Measurements from ENCODE around the gene NOLC1.

The NOLC1 gene

GRCh38 chr10:102121739-102122372 is 30.3 kb upstream of the NOLC1 start:
- no peaks in the 10 kb centered on the region for H3K27me3 ChIP-seq (ENCODE audit: control insufficient read depth, insufficient read depth, low read length, poor library complexity, severe bottlenecking)
- H3K4me1 ChIP-seq (ENCODE audit: control insufficient read depth, insufficient read depth, low read length) = peaks cover 40% of the 10 kb centered on the region
- H3K9me3 ChIP-seq (ENCODE audit: control insufficient read depth, low read length) = no peaks in the 10 kb centered on the region
- no peaks in the 10 kb centered on the region for H3K36me3 ChIP-seq (ENCODE audit: control insufficient read depth, insufficient read depth, low read length)
- WGBS, 2 experiments = 26 to 30% methylated on average over 6 of the region's 6 CpGs
- peak overlapping the region; percentile 83 for H3K4me3 ChIP-seq (ENCODE audit: insufficient read depth, low read depth, low read length)
- peak overlapping the region; percentile 97 for H3K27ac ChIP-seq (ENCODE audit: insufficient read depth, low read depth, low read length, poor library complexity, severe bottlenecking)

- 89 to 91% methylated on average over 1 of the region's 1 CpG for WGBS, 2 experiments
- Histone ChIP-seq H3K4me3 (ENCODE audit: insufficient read depth, low read depth, low read length) (no peak overlapping the region), H3K27me3 (ENCODE audit: control insufficient read depth, insufficient read depth, low read length, poor library complexity, severe bottlenecking) (no peaks in the 10 kb centered on the region), H3K36me3 (ENCODE audit: control insufficient read depth, insufficient read depth, low read length) (no peaks in the 10 kb centered on the region), H3K9me3 (ENCODE audit: control insufficient read depth, low read length) (no peaks in the 10 kb centered on the region), H3K4me1 (ENCODE audit: control insufficient read depth, insufficient read depth, low read length) (peaks cover 34% of the 10 kb centered on the region), H3K27ac (ENCODE audit: insufficient read depth, low read depth, low read length, poor library complexity, severe bottlenecking) (no peak overlapping the region)
Observed at GRCh38 chr10:102122450-102122849, 29.7 kb upstream of the NOLC1 start.

GRCh38 chr10:102123223-102123622 is 29.0 kb upstream of the NOLC1 start:
- H3K27ac ChIP-seq (ENCODE audit: insufficient read depth, low read depth, low read length, poor library complexity, severe bottlenecking) = no peak overlapping the region
- peaks cover 27% of the 10 kb centered on the region for H3K4me1 ChIP-seq (ENCODE audit: control insufficient read depth, insufficient read depth, low read length)
- WGBS, 2 experiments = 94% methylated on average over 3 of the region's 3 CpGs

GRCh38 chr10:102131286-102132170 is 20.7 kb upstream of the NOLC1 start:
- H3K36me3 ChIP-seq (ENCODE audit: control insufficient read depth, insufficient read depth, low read length) = no peaks in the 10 kb centered on the region
- H3K4me3 ChIP-seq (ENCODE audit: insufficient read depth, low read depth, low read length) = no peak overlapping the region
- no peak overlapping the region for H3K27ac ChIP-seq (ENCODE audit: insufficient read depth, low read depth, low read length, poor library complexity, severe bottlenecking)
- H3K4me1 ChIP-seq (ENCODE audit: control insufficient read depth, insufficient read depth, low read length) = peaks cover 17% of the 10 kb centered on the region
- H3K27me3 ChIP-seq (ENCODE audit: control insufficient read depth, insufficient read depth, low read length, poor library complexity, severe bottlenecking) = no peaks in the 10 kb centered on the region
- WGBS, 2 experiments = 76 to 91% methylated on average over 6 to 7 of the region's 8 CpGs
- no peaks in the 10 kb centered on the region for H3K9me3 ChIP-seq (ENCODE audit: control insufficient read depth, low read length)

More at GRCh38 chr10:102123223-102123622, 29.0 kb upstream of the NOLC1 start:
- H3K4me3 ChIP-seq (ENCODE audit: insufficient read depth, low read depth, low read length) = no peak overlapping the region
- H3K36me3 ChIP-seq (ENCODE audit: control insufficient read depth, insufficient read depth, low read length) = no peaks in the 10 kb centered on the region
- no peaks in the 10 kb centered on the region for H3K9me3 ChIP-seq (ENCODE audit: control insufficient read depth, low read length)
- no peaks in the 10 kb centered on the region for H3K27me3 ChIP-seq (ENCODE audit: control insufficient read depth, insufficient read depth, low read length, poor library complexity, severe bottlenecking)

- Histone ChIP-seq H3K4me3 (ENCODE audit: insufficient read depth, low read depth, low read length) (peak overlapping the region; percentile 94), H3K36me3 (ENCODE audit: control insufficient read depth, insufficient read depth, low read length) (no peaks in the 10 kb centered on the region), H3K9me3 (ENCODE audit: control insufficient read depth, low read length) (no peaks in the 10 kb centered on the region), H3K27ac (ENCODE audit: insufficient read depth, low read depth, low read length, poor library complexity, severe bottlenecking) (no peak overlapping the region), H3K27me3 (ENCODE audit: control insufficient read depth, insufficient read depth, low read length, poor library complexity, severe bottlenecking) (no peaks in the 10 kb centered on the region), H3K4me1 (ENCODE audit: control insufficient read depth, insufficient read depth, low read length) (peaks cover 17% of the 10 kb centered on the region)
- WGBS, 2 experiments = 39 to 45% methylated on average over 8 of the region's 8 CpGs
Observed at GRCh38 chr10:102132193-102132562, 20.0 kb upstream of the NOLC1 start.

GRCh38 chr10:102132563-102133372 is 19.4 kb upstream of the NOLC1 start, which contains the start of gene PPRC1:
Gene PPRC1 (plus strand): TSS chr10:102133040. CDS start chr10:102133069, 29 bp downstream.
- no peaks in the 10 kb centered on the region for H3K27me3 ChIP-seq (ENCODE audit: control insufficient read depth, insufficient read depth, low read length, poor library complexity, severe bottlenecking)
- H3K27ac ChIP-seq (ENCODE audit: insufficient read depth, low read depth, low read length, poor library complexity, severe bottlenecking) = peak within 1 kb of the TSS; percentile 70
- peaks cover 17% of the 10 kb centered on the region for H3K4me1 ChIP-seq (ENCODE audit: control insufficient read depth, insufficient read depth, low read length)
- H3K4me3 ChIP-seq (ENCODE audit: insufficient read depth, low read depth, low read length) = peak within 1 kb of the TSS; percentile 94
- H3K36me3 ChIP-seq (ENCODE audit: control insufficient read depth, insufficient read depth, low read length) = peaks cover 5% of the 10 kb centered on the region
- 1% methylated on average over 64 of the region's 64 CpGs for WGBS, 2 experiments
- no peaks in the 10 kb centered on the region for H3K9me3 ChIP-seq (ENCODE audit: control insufficient read depth, low read length)

GRCh38 chr10:102133373-102134195 is 18.6 kb upstream of the NOLC1 start:
- peak overlapping the region; percentile 94 for H3K4me3 ChIP-seq (ENCODE audit: insufficient read depth, low read depth, low read length)
- peaks cover 17% of the 10 kb centered on the region for H3K4me1 ChIP-seq (ENCODE audit: control insufficient read depth, insufficient read depth, low read length)
- WGBS, 2 experiments = 1% methylated on average over 48 of the region's 48 CpGs
- H3K27ac ChIP-seq (ENCODE audit: insufficient read depth, low read depth, low read length, poor library complexity, severe bottlenecking) = peak overlapping the region; percentile 70
- no peaks in the 10 kb centered on the region for H3K9me3 ChIP-seq (ENCODE audit: control insufficient read depth, low read length)
- peaks cover 13% of the 10 kb centered on the region for H3K36me3 ChIP-seq (ENCODE audit: control insufficient read depth, insufficient read depth, low read length)
- H3K27me3 ChIP-seq (ENCODE audit: control insufficient read depth, insufficient read depth, low read length, poor library complexity, severe bottlenecking) = no peaks in the 10 kb centered on the region

GRCh38 chr10:102134416-102134815 is 17.8 kb upstream of the NOLC1 start:
- H3K27ac ChIP-seq (ENCODE audit: insufficient read depth, low read depth, low read length, poor library complexity, severe bottlenecking) = no peak overlapping the region
- H3K4me3 ChIP-seq (ENCODE audit: insufficient read depth, low read depth, low read length) = peak overlapping the region; percentile 94
- H3K27me3 ChIP-seq (ENCODE audit: control insufficient read depth, insufficient read depth, low read length, poor library complexity, severe bottlenecking) = no peaks in the 10 kb centered on the region
- peaks cover 21% of the 10 kb centered on the region for H3K36me3 ChIP-seq (ENCODE audit: control insufficient read depth, insufficient read depth, low read length)
- H3K4me1 ChIP-seq (ENCODE audit: control insufficient read depth, insufficient read depth, low read length) = peaks cover 17% of the 10 kb centered on the region
- WGBS, 2 experiments = 66 to 79% methylated on average over 2 of the region's 2 CpGs
- H3K9me3 ChIP-seq (ENCODE audit: control insufficient read depth, low read length) = no peaks in the 10 kb centered on the region

GRCh38 chr10:102135956-102136526 is 16.1 kb upstream of the NOLC1 start:
- Histone ChIP-seq H3K27ac (ENCODE audit: insufficient read depth, low read depth, low read length, poor library complexity, severe bottlenecking) (no peak overlapping the region), H3K9me3 (ENCODE audit: control insufficient read depth, low read length) (no peaks in the 10 kb centered on the region), H3K4me1 (ENCODE audit: control insufficient read depth, insufficient read depth, low read length) (peaks cover 17% of the 10 kb centered on the region), H3K27me3 (ENCODE audit: control insufficient read depth, insufficient read depth, low read length, poor library complexity, severe bottlenecking) (no peaks in the 10 kb centered on the region), H3K4me3 (ENCODE audit: insufficient read depth, low read depth, low read length) (no peak overlapping the region), H3K36me3 (ENCODE audit: control insufficient read depth, insufficient read depth, low read length) (peaks cover 34% of the 10 kb centered on the region)
- WGBS, 2 experiments = 89 to 93% methylated on average over 7 of the region's 7 CpGs
